GM18519 (cell line): ENCODE measurements around the gene FEZF1.

Source experiments
- ATAC-seq: cut with Tn5 transposase; IDR thresholded peaks from one replicate; pipeline ENCODE4 v1.9.1; 2021; ENCODE audit warnings: mild to moderate bottlenecking, moderate library complexity; ENCODE audit not compliant: unreplicated experiment, low FRiP score

The FEZF1 gene

DNA sequence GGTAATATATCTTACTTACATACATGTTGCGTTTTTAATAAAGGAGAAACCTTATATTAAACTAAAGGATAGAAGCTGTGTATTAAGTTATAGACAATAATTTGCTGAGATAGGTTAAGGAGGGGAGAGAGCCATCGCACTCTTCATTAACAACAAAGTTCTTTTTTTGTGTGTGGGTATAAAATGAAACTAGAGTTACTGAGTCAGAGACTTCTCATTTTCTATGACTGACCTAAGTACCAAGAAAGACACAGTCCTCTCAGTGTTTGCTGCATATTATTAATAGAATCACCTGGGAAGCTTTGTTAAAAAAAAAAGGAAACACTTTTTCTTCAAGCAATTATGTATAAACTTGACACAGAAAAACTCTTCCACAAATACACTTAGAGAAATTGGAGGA is 31.4 kb downstream of the FEZF1 start:
- ATAC-seq: no peak

DNA sequence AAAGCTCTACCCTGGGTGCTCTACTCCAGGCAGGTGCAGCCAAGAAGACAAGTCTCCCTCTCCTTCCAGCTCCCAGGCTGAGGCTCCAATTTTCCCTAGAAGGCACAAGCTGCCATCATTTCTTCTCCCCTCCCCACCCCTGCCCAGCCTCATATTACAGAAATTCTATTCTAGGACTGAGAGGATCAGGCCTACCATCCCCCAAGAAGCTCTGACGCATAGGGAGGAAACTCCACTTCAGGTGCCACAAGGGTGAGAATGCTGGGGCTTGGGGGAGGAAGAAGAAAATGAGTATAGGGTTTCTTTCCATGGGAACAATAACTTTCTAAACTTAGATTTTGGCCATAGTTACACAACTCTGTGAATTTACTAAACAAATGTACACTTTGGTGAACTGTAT is 35.3 kb downstream of the FEZF1 start:
- no peak for ATAC-seq

DNA sequence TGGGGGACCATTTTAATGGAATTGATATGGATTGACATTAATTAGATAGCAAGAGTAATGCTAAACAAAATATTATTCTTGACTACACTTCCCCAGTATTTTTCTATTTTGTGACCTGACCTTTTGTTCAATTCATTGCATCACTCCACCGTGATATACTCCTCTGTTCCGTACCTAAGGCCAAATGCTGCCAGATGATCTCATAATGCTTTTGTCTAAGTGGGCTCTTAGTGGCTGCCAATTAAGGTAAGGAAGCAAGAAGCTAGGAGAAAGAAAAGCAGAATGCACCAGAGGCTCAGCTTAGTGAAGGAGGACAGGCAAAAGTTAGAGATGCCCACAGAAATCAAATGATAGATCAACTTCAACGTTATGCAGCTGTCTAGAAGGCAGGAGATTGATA is 36.4 kb downstream of the FEZF1 start:
- no peak for ATAC-seq

DNA sequence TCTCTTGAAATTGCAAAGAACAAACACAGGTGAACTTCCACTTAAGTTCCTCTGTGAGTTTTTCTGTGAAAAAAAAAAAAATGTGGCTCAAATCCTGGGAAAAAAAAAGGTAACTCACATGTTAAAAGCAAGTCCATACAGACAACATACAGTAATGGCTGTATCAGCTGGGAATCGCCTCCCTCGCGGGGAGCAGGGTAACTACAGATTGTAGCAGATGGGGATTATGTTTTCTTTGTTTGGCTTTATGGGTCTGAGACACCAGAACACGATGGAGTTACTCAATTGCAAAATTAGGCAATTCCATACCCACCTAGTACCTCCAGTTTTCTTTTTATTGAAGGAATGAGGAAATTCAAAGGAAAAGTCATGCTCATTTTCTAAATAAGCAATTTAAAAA is 42.3 kb downstream of the FEZF1 start:
- no peak for ATAC-seq

DNA sequence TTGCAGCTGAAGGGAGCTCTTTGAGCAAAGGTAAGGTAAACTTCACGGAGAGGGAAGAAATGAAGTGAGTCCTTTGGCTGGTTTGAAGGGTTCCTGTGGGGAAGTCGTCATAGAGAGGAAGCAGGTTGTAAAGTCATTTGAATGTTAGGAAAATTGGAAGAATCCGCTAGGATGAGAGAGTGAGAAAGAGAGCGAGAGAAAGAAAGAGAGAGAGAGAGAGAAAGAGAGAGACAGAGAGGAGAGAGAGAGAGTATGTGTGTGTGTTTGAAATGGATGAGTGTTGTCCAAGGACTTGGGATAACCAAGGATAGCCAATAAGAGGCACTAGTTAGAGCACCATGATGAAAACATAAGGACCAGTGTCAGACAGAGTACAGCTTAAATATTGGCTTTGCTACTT is 43.1 kb downstream of the FEZF1 start:
- no peak for ATAC-seq

DNA sequence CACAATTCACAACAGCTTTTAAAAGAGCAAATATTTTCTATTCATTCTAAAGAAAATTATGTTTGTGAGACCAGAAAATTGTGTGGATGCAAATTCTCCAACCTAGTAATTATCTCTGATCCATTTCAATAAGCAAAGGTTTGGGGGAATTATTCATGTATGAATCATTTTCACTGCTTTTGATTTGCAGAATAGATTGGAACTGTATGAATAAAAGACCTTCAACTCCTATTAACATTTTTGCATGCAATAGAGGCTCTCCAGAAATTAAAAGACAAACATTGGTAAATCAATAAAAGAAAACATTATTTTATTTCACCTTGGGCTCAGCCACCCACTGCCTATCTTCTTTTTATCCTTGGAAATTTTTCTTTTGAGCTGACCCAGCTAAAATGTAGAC is 43.5 kb downstream of the FEZF1 start:
- no peak for ATAC-seq

DNA sequence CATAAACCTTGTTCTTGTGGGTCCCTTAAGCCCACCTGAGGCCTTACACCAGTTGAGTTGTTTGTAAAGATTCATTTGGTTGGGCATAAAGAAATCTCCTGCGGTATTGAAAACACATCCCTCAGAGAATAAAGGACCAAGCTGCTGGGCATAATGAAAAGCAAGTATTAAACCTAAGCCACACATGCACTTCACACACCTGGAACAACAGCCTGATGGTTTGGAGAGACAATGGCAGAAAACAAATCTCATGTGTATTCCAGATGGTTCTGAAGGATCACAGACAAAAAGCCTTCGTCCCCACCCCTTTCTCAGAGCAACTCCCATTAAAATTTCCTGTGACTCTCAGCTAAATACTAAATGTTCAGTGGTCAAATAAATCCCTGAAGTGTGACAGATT is 44.2 kb downstream of the FEZF1 start:
- ATAC-seq: no peak

DNA sequence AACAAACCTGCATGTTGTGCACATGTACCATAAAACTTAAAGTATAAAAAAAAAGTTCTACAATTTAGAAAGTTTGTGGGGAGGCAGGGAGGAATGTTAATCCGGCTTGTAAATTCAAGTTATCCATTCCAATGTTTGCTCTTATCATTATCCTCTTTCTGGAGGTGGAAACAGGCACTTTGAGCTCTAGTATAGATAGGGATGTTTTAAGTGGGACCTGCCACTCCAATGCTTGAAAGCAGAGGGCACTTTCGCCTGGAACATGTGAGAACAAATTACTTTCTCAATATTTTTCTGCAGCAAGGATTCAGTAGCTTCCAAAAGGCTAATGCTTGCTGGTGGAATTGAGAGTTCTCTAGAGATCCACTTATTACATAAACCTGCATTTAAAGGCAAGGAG is 45.6 kb downstream of the FEZF1 start:
- no peak for ATAC-seq

DNA sequence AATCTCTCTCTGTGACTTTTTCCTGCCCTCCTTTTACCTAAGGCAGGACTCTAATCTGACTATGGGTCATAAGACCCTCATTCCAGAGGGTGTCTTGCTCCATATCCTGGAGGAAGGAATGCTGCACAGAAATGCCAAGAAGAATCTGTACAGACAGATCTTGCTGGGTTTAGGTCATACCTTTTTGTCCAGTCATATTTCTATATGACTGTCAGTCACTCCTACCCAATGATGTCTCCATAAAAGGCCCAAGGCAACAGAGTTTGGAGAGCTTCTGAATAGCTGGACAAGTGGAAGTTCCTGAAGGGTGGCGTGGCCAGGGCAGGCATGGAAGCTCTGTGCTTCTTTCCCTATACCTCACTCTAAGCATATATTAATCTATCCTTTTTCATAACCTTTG is 47.5 kb downstream of the FEZF1 start:
- no peak for ATAC-seq

DNA sequence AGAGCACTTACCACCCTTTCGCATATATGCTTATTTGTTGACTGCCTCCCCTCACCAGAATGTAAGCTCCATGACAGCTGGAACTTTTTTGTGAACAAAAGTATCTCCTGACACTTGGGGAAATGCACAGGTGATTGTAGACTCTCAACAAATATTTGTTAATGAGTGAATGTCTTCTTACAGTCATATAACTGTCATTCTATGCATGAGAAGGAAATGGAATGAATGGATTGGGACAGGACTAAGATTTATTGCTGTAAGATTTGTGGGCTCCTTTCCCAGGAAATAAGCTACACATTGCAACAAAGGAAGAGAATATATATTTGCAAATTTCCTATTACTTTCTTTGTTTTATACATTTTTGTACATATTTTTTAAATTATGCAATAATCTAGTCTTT is 48.5 kb downstream of the FEZF1 start:
- ATAC-seq: no peak

DNA sequence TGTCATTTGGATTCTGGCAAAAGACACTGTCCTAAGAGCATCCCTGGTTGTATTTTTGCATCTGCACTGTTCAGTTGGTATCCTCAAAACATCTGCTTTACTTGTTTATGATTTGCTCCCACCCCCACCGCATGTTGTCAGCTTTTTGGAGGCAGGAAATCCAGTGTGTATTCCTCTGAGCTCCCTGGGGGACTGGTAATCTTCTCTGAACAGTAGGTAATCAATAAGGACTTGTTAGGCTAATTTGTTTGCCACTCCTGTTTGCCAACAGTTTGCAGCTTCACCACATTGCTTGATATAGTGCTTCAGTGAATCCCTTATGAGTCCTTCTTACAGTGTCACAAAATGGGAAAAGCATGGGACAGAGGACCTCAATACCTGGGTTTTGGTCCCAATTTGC is 49.1 kb downstream of the FEZF1 start:
- ATAC-seq: no peak
